NCI-H2107 treated with DMSO at 0.1 percent for 48 hours (cell line): ENCODE measurements around the gene CRYBB1.
"Not testable (repeated sequence)": the region's sequence is repeated elsewhere in the genome, so short reads cannot be mapped to it uniquely, and the experiment has no call there.

Source experiments
- DNase-seq: peaks from one replicate; lab custom pipeline; 2025; ENCODE audit not compliant: unreplicated experiment; lab: John Stamatoyannopoulos, UW

CRYBB1 gene

GRCh38 chr22:26642465-26643417 lies 24.9 kb upstream of the CRYBB1 start:
- DNase-seq = peak; percentile 61

GRCh38 chr22:26636296-26636695 lies 18.5 kb upstream of the CRYBB1 start:
- DNase-seq = no peak

GRCh38 chr22:26635117-26635516 lies 17.3 kb upstream of the CRYBB1 start:
- no peak for DNase-seq

GRCh38 chr22:26634189-26634588 lies 16.4 kb upstream of the CRYBB1 start:
- no peak for DNase-seq

- no peak for DNase-seq
These were observed 14.8 kb upstream of the CRYBB1 start for GRCh38 chr22:26632422-26633155.

- DNase-seq = no peak
These were observed 13.5 kb upstream of the CRYBB1 start for GRCh38 chr22:26631282-26631681.

- no peak for DNase-seq
These were observed 12.3 kb upstream of the CRYBB1 start for GRCh38 chr22:26629988-26630761.

- no peak for DNase-seq
These were observed 7.0 kb upstream of the CRYBB1 start for GRCh38 chr22:26624803-26625202.

GRCh38 chr22:26623984-26624383 lies 6.2 kb upstream of the CRYBB1 start:
- DNase-seq = no peak

- no peak for DNase-seq
These were observed 3.8 kb upstream of the CRYBB1 start, which contains the start of gene CRYBA4 for GRCh38 chr22:26621663-26622062. Gene CRYBA4 (plus strand): TSS chr22:26621963. CDS start chr22:26622597, 634 bp downstream.

GRCh38 chr22:26620197-26620596 lies 2.4 kb upstream of the CRYBB1 start:
- no peak for DNase-seq

GRCh38 chr22:26619510-26619909 lies 1.7 kb upstream of the CRYBB1 start:
- no peak for DNase-seq

GRCh38 chr22:26618455-26618854 lies 628 bp upstream of the CRYBB1 start:
- DNase-seq = no peak

GRCh38 chr22:26616650-26617049 lies 1.2 kb downstream of the CRYBB1 start:
- no peak for DNase-seq

GRCh38 chr22:26615830-26616435 lies 1.9 kb downstream of the CRYBB1 start:
- no peak for DNase-seq

- DNase-seq = peak; percentile 4
These were observed 2.7 kb downstream of the CRYBB1 start for GRCh38 chr22:26615149-26615548.

GRCh38 chr22:26614322-26614721 lies 3.5 kb downstream of the CRYBB1 start:
- no peak for DNase-seq

GRCh38 chr22:26613753-26614152 lies 4.1 kb downstream of the CRYBB1 start:
- not testable (repeated sequence) for DNase-seq

- DNase-seq = no peak
These were observed 5.2 kb downstream of the CRYBB1 start for GRCh38 chr22:26612652-26613051.

GRCh38 chr22:26610996-26611395 lies 6.8 kb downstream of the CRYBB1 start:
- no peak for DNase-seq
